Heart left ventricle (tissue), 16 donors: ENCODE measurements around the gene TLE2. TPM values are rescaled to one million over a fixed set of nuclear protein-coding genes. Genes with fewer than 3 reads are reported as not detected.

Experiments used
- ATAC-seq, 4 donors: fragments of 200-7000 bp; cut with Tn5 transposase; one replicate each; pipeline ENCODE4 v1.9.1; 2020 to 2022; ENCODE audit warnings: moderate library complexity in 4 of 4, mild to moderate bottlenecking in 3 of 4, moderate number of reproducible peaks in 1 of 4
- DNase-seq, 5 donors: peaks; one replicate each; pipeline ENCODE4 v3.0.0-alpha.2; 2020
- H3K27ac ChIP-seq, 12 donors: fragments of 200-600 bp; sonication (generic) in 4 of 12; one replicate each; pipeline versions ENCODE4 v1.5.0 to v1.8.0; 2016 to 2022; ENCODE audit warnings: mild to moderate bottlenecking in 2 of 12
- H3K27me3 ChIP-seq, 9 donors: fragments of 200-600 bp; sonication (generic) in 2 of 9; one replicate each; pipeline versions ENCODE4 v1.5.1 to v1.8.0; 2016 to 2022; ENCODE audit warnings: mild to moderate bottlenecking in 3 of 9
- H3K36me3 ChIP-seq, 9 donors: fragments of 200-600 bp; sonication (generic) in 2 of 9; one replicate each; pipeline versions ENCODE4 v1.5.0 to v1.8.0; 2018 to 2022; ENCODE audit warnings: mild to moderate bottlenecking in 2 of 9
- H3K4me1 ChIP-seq, 12 donors: fragments of 200-600 bp; sonication (generic) in 4 of 12; one replicate each; pipeline versions ENCODE4 v1.5.0 to v1.8.0; 2016 to 2022; ENCODE audit warnings: mild to moderate bottlenecking in 3 of 12
- H3K4me3 ChIP-seq, 12 donors: fragments of 200-600 bp; sonication (generic) in 4 of 12; one replicate each; pipeline versions ENCODE4 v1.5.0 to v1.8.0; 2017 to 2022; ENCODE audit warnings: mild to moderate bottlenecking in 9 of 12, moderate library complexity in 4 of 12
- H3K9me3 ChIP-seq, 12 donors: fragments of 200-600 bp; sonication (generic) in 4 of 12; one replicate each; pipeline versions ENCODE4 v1.5.0 to v1.8.0; 2016 to 2022; ENCODE audit warnings: mild to moderate bottlenecking in 1 of 12
- POLR2A ChIP-seq, 2 donors: fragments of 450-650 bp; IDR thresholded peaks; one replicate each; pipeline ENCODE4 v1.6.1; 2017; ENCODE audit warnings: antibody characterized with exemption in 2 of 2, mild to moderate bottlenecking in 2 of 2, moderate library complexity in 2 of 2
- WGBS, 4 donors: extraction: QIAGEN DNeasy Blood & Tissue Kit in 2 of 4; methylation state at CpG; one replicate each; pipeline versions ENCODE4 v1.1.5 to v1.1.7; 2013 to 2018; 5-methylcytosine and 5-hydroxymethylcytosine counted together
- intact Hi-C, 10 donors: fragments of 100-400 bp; cut with DNase I; formaldehyde crosslinking; loops; one replicate each; pipeline versions ENCODE4 v1.11.1 to v1.14.2; 2022
- polyA plus RNA-seq, 2 donors: library from polyadenylated mRNA; stranded (reverse); fragments of 200-250 nt; gene quantifications; one replicate each; pipeline ENCODE4 v1.2.3, GENCODE V29; 2013
- total RNA-seq, 9 donors: library from RNA; depleted of rRNA in 2 of 9; stranded (reverse); fragments of >200 nt in 2 of 9; fragmentation: NEBNext Ultra II Directional in 3 of 9; extraction: Animal tissue kit (Norgen Biotek cat#: 25700) in 3 of 9; gene quantifications; one replicate each; pipeline versions ENCODE4 v1.1.0 to v1.2.4, GENCODE V29; 2016 to 2023
- TF ChIP-seq, protein P1 (sequence below), 12 donors: fragments of 200-600 bp; sonication (generic) in 4 of 12; IDR thresholded peaks; one replicate each; pipeline versions ENCODE4 v1.5.0 to v1.8.0; 2018 to 2022; ENCODE audit warnings: antibody characterized with exemption in 12 of 12, mild to moderate bottlenecking in 5 of 12
- donor health status: ischemic (EF 13 %, LVEDD 7.1; RV severe dilation, severe dysfunction).
- donor health status: healthy with polysubstance abuse.
- donor health status: DM: no; HTN: yes; CAD: no.
- donor health status: DM: no; HTN: no; CAD: no.
- donor health status: ischemic (EF 25% LVEDD 6.9; RV normal size, moderate dysfunction).
- donor health status: ischemic (EF 25% LVEDD 5.7; RV mildly dilated, moderate dysfunction).
- donor health status: healthy.
- donor health status: DM: yes; HTN: yes; CAD: no.
- donor health status: ischemic (EF 35%, LVEDD 5.7; RV mildly dilated, moderate dysfunction).
- donor health status: nonischemic (EF 11% LVEDD 7.7; RV severe dilation, severe dysfunction).
- donor health status: DM: yes; HTN: yes; CAD: no.
- donor health status: PGD.
- donor health status: ischemic (EF 29% LVEDD 5.4; RV normal size, mild dysfunction).
- donor health status: nonischemic (EF 23%, LVEDD 6.1; RV moderate dilation, normal function).

Gene TLE2
- total and polyA plus RNA-seq, 11 donors: 34.6 to 75.1 (median 40.5) TPM

DNA sequence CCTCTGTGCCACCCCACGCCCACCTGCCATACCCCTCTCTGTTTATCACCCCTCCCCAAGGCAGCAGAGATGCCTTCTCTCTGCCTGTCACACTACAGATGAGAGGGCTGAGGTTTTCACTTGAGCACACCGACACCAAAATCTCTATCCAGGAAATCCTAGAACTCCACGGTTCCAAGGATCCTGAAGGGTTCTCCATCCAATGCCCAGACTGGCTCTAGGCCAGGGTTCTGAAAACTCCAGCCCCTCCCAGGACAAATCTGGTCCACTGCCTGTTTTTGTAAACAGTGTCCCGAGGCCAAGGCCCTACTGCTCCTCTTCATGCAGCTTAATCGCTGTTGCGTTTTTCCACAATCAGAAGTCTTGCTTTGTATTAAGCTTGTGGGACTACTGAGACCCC is 20.1 kb downstream of the TLE2 start:
- intact Hi-C loops: no loop called here
- ATAC-seq (no peak), DNase-seq (no peak)
- TF ChIP-seq, protein P1, sequence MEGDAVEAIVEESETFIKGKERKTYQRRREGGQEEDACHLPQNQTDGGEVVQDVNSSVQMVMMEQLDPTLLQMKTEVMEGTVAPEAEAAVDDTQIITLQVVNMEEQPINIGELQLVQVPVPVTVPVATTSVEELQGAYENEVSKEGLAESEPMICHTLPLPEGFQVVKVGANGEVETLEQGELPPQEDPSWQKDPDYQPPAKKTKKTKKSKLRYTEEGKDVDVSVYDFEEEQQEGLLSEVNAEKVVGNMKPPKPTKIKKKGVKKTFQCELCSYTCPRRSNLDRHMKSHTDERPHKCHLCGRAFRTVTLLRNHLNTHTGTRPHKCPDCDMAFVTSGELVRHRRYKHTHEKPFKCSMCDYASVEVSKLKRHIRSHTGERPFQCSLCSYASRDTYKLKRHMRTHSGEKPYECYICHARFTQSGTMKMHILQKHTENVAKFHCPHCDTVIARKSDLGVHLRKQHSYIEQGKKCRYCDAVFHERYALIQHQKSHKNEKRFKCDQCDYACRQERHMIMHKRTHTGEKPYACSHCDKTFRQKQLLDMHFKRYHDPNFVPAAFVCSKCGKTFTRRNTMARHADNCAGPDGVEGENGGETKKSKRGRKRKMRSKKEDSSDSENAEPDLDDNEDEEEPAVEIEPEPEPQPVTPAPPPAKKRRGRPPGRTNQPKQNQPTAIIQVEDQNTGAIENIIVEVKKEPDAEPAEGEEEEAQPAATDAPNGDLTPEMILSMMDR (IDR thresholded peaks at IDR 0.05): no peak
- no peak for TF ChIP-seq POLR2A (IDR thresholded peaks at IDR 0.05)
- Histone ChIP-seq H3K27me3 (no peaks in the 10 kb centered on the region), H3K4me1 (no peaks in the 10 kb centered on the region), H3K4me3 (no peak overlapping the region), H3K9me3 (no peaks in the 10 kb centered on the region), H3K36me3 (peaks cover 0 to 84% (median 58%) of the 10 kb centered on the region in 9 donors), H3K27ac (no peak overlapping the region)
- WGBS, 4 donors: 86 to 93% (median 89%) methylated on average over 6 of the region's 6 CpGs

DNA sequence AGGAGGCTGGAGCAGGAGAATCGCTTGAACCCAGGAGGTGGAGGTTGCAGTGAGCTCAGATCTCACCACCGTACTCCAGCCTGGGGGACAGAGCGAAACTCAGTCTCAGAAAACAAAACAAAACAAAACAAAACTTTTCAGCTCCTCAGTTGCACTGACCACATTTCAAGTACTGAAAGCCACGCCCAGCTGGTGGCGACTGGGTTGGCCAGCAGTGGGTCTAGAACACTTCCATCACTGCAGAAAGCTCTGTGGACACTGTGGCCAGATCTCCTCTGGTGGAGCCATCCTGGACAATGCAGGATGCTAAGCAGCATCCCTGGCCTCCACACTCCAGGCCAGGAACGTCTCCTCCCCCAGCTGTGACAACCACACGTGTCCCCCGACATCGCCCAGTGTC is 21.1 kb downstream of the TLE2 start:
- intact Hi-C loops: no loop called here
- DNase-seq (no peak), ATAC-seq (no peak)
- 78 to 86% (median 85%) methylated on average over 9 of the region's 9 CpGs for WGBS, 4 donors
- Histone ChIP-seq H3K4me1 (no peaks in the 10 kb centered on the region), H3K9me3 (no peaks in the 10 kb centered on the region), H3K27ac (no peak overlapping the region), H3K4me3 (no peak overlapping the region), H3K36me3 (peaks cover 0 to 78% (median 53%) of the 10 kb centered on the region in 9 donors), H3K27me3 (no peaks in the 10 kb centered on the region)
- TF ChIP-seq POLR2A (IDR thresholded peaks at IDR 0.05): no peak
- TF ChIP-seq, protein P1 (IDR thresholded peaks at IDR 0.05): no peak

DNA sequence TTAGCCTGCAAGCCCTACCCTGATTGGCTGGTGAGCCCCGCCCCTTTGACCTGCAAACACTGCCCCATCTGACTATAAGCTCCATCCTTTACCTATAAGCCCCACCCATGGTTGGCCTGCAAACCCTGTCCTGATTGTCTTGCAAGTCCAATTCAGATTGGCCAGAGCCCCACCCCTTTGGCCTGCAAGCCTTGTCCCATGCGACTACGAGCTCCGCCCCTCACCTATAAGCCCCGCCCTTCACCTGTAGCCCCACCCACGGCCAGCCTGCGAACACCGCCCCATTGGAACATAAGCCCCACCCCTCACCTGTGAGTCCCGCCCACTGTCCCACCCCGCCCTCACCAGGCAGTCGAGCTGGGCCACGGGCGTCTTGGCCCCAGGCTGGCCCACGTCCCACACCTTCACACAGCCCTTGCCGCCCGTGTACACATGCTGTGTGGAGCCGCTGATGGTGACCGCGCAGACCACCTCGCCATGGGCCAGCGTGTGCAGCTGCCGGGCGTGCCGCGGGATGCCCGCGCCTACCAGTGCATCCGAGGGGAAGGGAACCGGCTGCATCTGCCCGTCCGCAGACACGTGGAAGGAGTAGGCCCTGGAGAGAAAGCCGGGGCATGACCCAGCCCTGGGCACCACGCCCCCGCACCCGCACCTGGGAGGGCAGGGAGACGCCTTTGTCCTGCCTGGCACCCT is 22.9 kb downstream of the TLE2 start:
- ATAC-seq: peak in 1 of 4 donors; percentile 20
- intact Hi-C loops: no loop called here
- 79 to 91% (median 82%) methylated on average over 35 to 37 of the region's 37 CpGs for WGBS, 4 donors

DNA sequence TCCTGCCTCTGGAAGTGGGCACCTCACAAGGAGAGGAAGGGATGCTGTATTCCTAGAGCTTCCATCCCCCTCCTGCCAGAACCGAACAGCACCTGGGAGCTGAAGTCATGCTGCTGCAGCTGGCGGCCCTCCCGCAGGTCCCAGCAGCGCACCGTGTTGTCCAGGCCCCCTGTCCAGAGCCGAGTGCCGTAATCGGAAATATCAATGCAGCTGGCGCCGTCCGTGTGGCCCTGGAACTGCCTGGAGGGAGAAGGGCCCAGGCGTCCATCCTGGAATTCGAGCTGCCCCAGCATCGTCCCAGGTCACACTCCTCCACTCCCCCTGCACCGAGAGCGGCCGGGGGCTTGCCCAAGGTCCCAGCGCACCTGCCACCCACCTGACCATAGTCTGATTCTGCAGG is 23.7 kb downstream of the TLE2 start:
- no peak for ATAC-seq
- H3K9me3 ChIP-seq: no peaks in the 10 kb centered on the region
- intact Hi-C loops: no loop called here
- H3K27ac ChIP-seq: no peak overlapping the region
- no peak overlapping the region for H3K4me3 ChIP-seq
- TF ChIP-seq, protein P1 (IDR thresholded peaks at IDR 0.05): no peak
- TF ChIP-seq POLR2A (IDR thresholded peaks at IDR 0.05): no peak
- H3K36me3 ChIP-seq: peaks cover 0 to 78% (median 50%) of the 10 kb centered on the region in 9 donors
- 88 to 94% (median 92%) methylated on average over 6 to 18 of the region's 18 CpGs for WGBS, 4 donors
- no peaks in the 10 kb centered on the region for H3K4me1 ChIP-seq
- no peak for DNase-seq
- H3K27me3 ChIP-seq: no peaks in the 10 kb centered on the region

More for the DNA sequence above, 22.9 kb downstream of the TLE2 start:
- Histone ChIP-seq H3K27me3 (no peaks in the 10 kb centered on the region), H3K4me3 (no peak overlapping the region), H3K9me3 (no peaks in the 10 kb centered on the region), H3K4me1 (no peaks in the 10 kb centered on the region), H3K27ac (no peak overlapping the region), H3K36me3 (peaks cover 0 to 80% (median 50%) of the 10 kb centered on the region in 9 donors)
- TF ChIP-seq POLR2A (IDR thresholded peaks at IDR 0.05): no peak
- TF ChIP-seq, protein P1 (IDR thresholded peaks at IDR 0.05): no peak
- no peak for DNase-seq
